Activated CD4-positive, CD25-positive, alpha-beta regulatory T cell treated with anti-CD3 and anti-CD28 coated beads, Interleukin-2, amount 50 U/mL, for 24 hours (primary cell): Measurements from ENCODE around the gene FBXO40.
A peak's percentile ranks its signal among the peaks of the same experiment; 100 is the strongest.

ENCODE experiments used
- ATAC-seq, 2 donors: fragments of 150-1000 bp; cut with Tn5 transposase; one replicate each; pipeline ENCODE4 v1.10.0; 2021; ENCODE audit warnings: mild to moderate bottlenecking in 1 of 2, moderate library complexity in 1 of 2

The FBXO40 gene

GRCh38 chr3:121624147-121624899, 31.1 kb downstream of the FBXO40 start:
- no peak for ATAC-seq

GRCh38 chr3:121626495-121626894, 33.3 kb downstream of the FBXO40 start:
- ATAC-seq = no peak

- ATAC-seq = no peak
Observed at GRCh38 chr3:121627211-121627610, 34.0 kb downstream of the FBXO40 start.

GRCh38 chr3:121627622-121628021, 34.4 kb downstream of the FBXO40 start:
- no peak for ATAC-seq

- ATAC-seq = no peak
Observed at GRCh38 chr3:121629601-121630000, 36.4 kb downstream of the FBXO40 start.

- ATAC-seq = no peak
Observed at GRCh38 chr3:121630355-121630754, 37.2 kb downstream of the FBXO40 start.

- ATAC-seq = no peak
Observed at GRCh38 chr3:121637922-121638321, 44.7 kb downstream of the FBXO40 start.

GRCh38 chr3:121641127-121641526, 47.9 kb downstream of the FBXO40 start:
- peak in 1 of 2 donors; percentile 27 for ATAC-seq

- no peak for ATAC-seq
Observed at GRCh38 chr3:121642601-121643314, 49.6 kb downstream of the FBXO40 start.

- no peak for ATAC-seq
Observed at GRCh38 chr3:121645054-121645453, 51.9 kb downstream of the FBXO40 start.

- ATAC-seq = no peak
Observed at GRCh38 chr3:121648219-121648958, 55.2 kb downstream of the FBXO40 start.

GRCh38 chr3:121649645-121650044, 56.5 kb downstream of the FBXO40 start:
- ATAC-seq = peak; percentile 55 to 58

- no peak for ATAC-seq
Observed at GRCh38 chr3:121651684-121652083, 58.5 kb downstream of the FBXO40 start.

GRCh38 chr3:121654493-121655385, 61.6 kb downstream of the FBXO40 start:
- peak; percentile 86 to 87 for ATAC-seq

GRCh38 chr3:121658716-121659435, 65.7 kb downstream of the FBXO40 start:
- ATAC-seq = no peak

GRCh38 chr3:121659586-121659985, 66.4 kb downstream of the FBXO40 start:
- no peak for ATAC-seq

GRCh38 chr3:121660356-121661171, 67.4 kb downstream of the FBXO40 start, which contains the start of gene HCLS1:
Gene HCLS1, minus strand, starts transcription at chr3:121660903. Its CDS starts 2,556 bp downstream, at chr3:121658347.
- ATAC-seq = peak; percentile 85 to 86

GRCh38 chr3:121661376-121661775, 68.2 kb downstream of the FBXO40 start:
- ATAC-seq = no peak

GRCh38 chr3:121662742-121663141, 69.6 kb downstream of the FBXO40 start:
- no peak for ATAC-seq

GRCh38 chr3:121663171-121663847, 70.1 kb downstream of the FBXO40 start:
- no peak for ATAC-seq
